GM10266 (cell line): ENCODE results near the gene KDM7A.

Source experiments
- DNase-seq: peaks from one replicate; pipeline ENCODE4 v3.0.0; 2012; ENCODE audit errors: extremely low spot score
- CTCF ChIP-seq: IDR thresholded peaks from 2 replicates; pipeline ENCODE4 v1.5.1; 2012; ENCODE audit warnings: mild to moderate bottlenecking, low read depth; ENCODE audit not compliant: control insufficient read depth, insufficient read depth; ENCODE audit errors: missing control alignments

The KDM7A gene

GRCh38 chr7:140068033-140068432, 108.8 kb downstream of the KDM7A start:
- no peak for TF ChIP-seq CTCF
- no peak for DNase-seq

- DNase-seq = no peak
- TF ChIP-seq CTCF = no peak
Measured at GRCh38 chr7:140067052-140067451, 109.7 kb downstream of the KDM7A start.

GRCh38 chr7:140062528-140063299, 114.1 kb downstream of the KDM7A start, which contains the start of gene PARP12:
Gene PARP12 (minus strand): TSS chr7:140062951. CDS start chr7:140062847, 104 bp downstream.
- no peak for TF ChIP-seq CTCF
- peak; percentile 93 for DNase-seq

- DNase-seq = peak; percentile 54
- no peak for TF ChIP-seq CTCF
Measured at GRCh38 chr7:140062118-140062527, 114.7 kb downstream of the KDM7A start.

GRCh38 chr7:140061607-140061930, 115.2 kb downstream of the KDM7A start:
- DNase-seq = no peak

GRCh38 chr7:140060788-140061606, 115.8 kb downstream of the KDM7A start:
- DNase-seq = no peak
- no peak for TF ChIP-seq CTCF

More at GRCh38 chr7:140061607-140061930, 115.2 kb downstream of the KDM7A start:
- no peak for TF ChIP-seq CTCF

- no peak for TF ChIP-seq CTCF
- DNase-seq = no peak
Measured at GRCh38 chr7:140060243-140060630, 116.5 kb downstream of the KDM7A start.
